ENCODE measurements around the gene CDKN1C.

- TF ChIP-seq CTCF (IDR thresholded peaks at IDR 0.05; ENCODE audit: low read depth, low read length) (no peak), MYC (IDR thresholded peaks at IDR 0.05; ENCODE audit: low read depth, low read length) (no peak)
- TF ChIP-seq, protein P1, sequence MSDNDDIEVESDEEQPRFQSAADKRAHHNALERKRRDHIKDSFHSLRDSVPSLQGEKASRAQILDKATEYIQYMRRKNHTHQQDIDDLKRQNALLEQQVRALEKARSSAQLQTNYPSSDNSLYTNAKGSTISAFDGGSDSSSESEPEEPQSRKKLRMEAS (IDR thresholded peaks at IDR 0.05; ENCODE audit: low read depth, low read length): no peak
Observed at GRCh38 chr11:2882396-2883110, 3.0 kb downstream of the CDKN1C start.
